Suprapubic skin (tissue), 4 donors: ENCODE measurements around the gene DGLUCY.

Source experiments
- CTCF ChIP-seq, 2 donors: fragments of 200-600 bp in 1 of 2; fragments of 450-650 bp in 1 of 2; sonication (generic) in 1 of 2; IDR thresholded peaks; one replicate each; pipeline ENCODE4 v1.5.1; 2016 to 2019; ENCODE audit warnings: antibody characterized with exemption in 2 of 2, mild to moderate bottlenecking in 1 of 2, moderate library complexity in 1 of 2
- EP300 ChIP-seq: sonication (generic); formaldehyde crosslinking; IDR thresholded peaks from one replicate; pipeline ENCODE4 v1.6.1; 2017; ENCODE audit warnings: antibody characterized with exemption
- POLR2A ChIP-seq, 2 donors: fragments of 450-650 bp; IDR thresholded peaks; one replicate each; pipeline ENCODE4 v1.6.1; 2017; ENCODE audit warnings: antibody characterized with exemption in 2 of 2, mild to moderate bottlenecking in 2 of 2, moderate library complexity in 2 of 2
- POLR2AphosphoS5 ChIP-seq, 3 donors: sonication (generic); formaldehyde crosslinking; IDR thresholded peaks; one replicate each; pipeline ENCODE4 v1.6.1; 2017; ENCODE audit warnings: antibody characterized with exemption in 3 of 3

- no peak for TF ChIP-seq CTCF (IDR thresholded peaks at IDR 0.05)
- no peak for TF ChIP-seq EP300
- no peak for TF ChIP-seq POLR2A (IDR thresholded peaks at IDR 0.05)
- no peak for TF ChIP-seq POLR2AphosphoS5 (IDR thresholded peaks at IDR 0.05)
Observed at GRCh38 chr14:91116913-91117588, 3.2 kb downstream of the DGLUCY start.
